Body of pancreas (tissue), 4 donors: ENCODE results near the gene NRP2. TPM values are rescaled to one million over a fixed set of nuclear protein-coding genes. Genes with fewer than 3 reads are reported as not detected.

Experiments
- ATAC-seq: fragments of 150-250 bp; one replicate; pipeline ENCODE4 v1.9.1; 2016
- DNase-seq, 4 donors: peaks; one replicate each; pipeline ENCODE4 v3.0.0-alpha.2; 2019
- H3K27ac ChIP-seq, 4 donors: fragments of 200-600 bp; sonication (generic); 1 replicate in 3 of 4; 2 replicates in 1 of 4; pipeline versions ENCODE4 v1.5.1 to v1.6.1; 2016 to 2019; ENCODE audit warnings: mild to moderate bottlenecking in 1 of 4, mixed read lengths in 1 of 4, moderate library complexity in 1 of 4
- H3K27me3 ChIP-seq, 2 donors: fragments of 200-600 bp; sonication (generic); one replicate each; pipeline ENCODE4 v1.6.0; 2016; ENCODE audit warnings: mild to moderate bottlenecking in 1 of 2
- H3K36me3 ChIP-seq, 2 donors: fragments of 200-600 bp; sonication (generic); replicated peaks in 1 of 2; 2 replicates each; pipeline ENCODE4 v1.5.1; 2016; ENCODE audit warnings: low read depth in 2 of 2; ENCODE audit not compliant: insufficient read depth in 1 of 2
- H3K4me1 ChIP-seq: fragments of 200-600 bp; sonication (generic); one replicate; pipeline ENCODE4 v1.6.0; 2016
- H3K4me3 ChIP-seq, 2 donors: fragments of 200-600 bp; sonication (generic); 1 replicate in 1 of 2; 2 replicates in 1 of 2; pipeline ENCODE4 v1.5.1; 2016 to 2019
- H3K9me3 ChIP-seq, 3 donors: fragments of 200-600 bp; sonication (generic); 1 replicate in 2 of 3; 2 replicates in 1 of 3; pipeline ENCODE4 v1.5.1; 2016
- POLR2A ChIP-seq, 3 donors: fragments of 450-650 bp; IDR thresholded peaks; one replicate each; pipeline ENCODE4 v1.6.1; 2016; ENCODE audit warnings: antibody characterized with exemption in 3 of 3, mild to moderate bottlenecking in 2 of 3
- WGBS, 2 donors: methylation state at CpG; one replicate each; pipeline ENCODE4 v1.1.5; 2017; 5-methylcytosine and 5-hydroxymethylcytosine counted together
- intact Hi-C: fragments of 100-400 bp; cut with DNase I; formaldehyde crosslinking; loops from one replicate; pipeline ENCODE4 v1.15.1; 2023
- total RNA-seq, 2 donors: library from RNA; depleted of rRNA; stranded (reverse); fragments of >200 nt; gene quantifications; one replicate each; pipeline ENCODE4 v1.1.0, GENCODE V29; 2016
- TF ChIP-seq, protein P1 (sequence below), 7 experiments: fragments of 450-650 bp in 4 of 7; fragments of 200-600 bp in 3 of 7; sonication (generic) in 3 of 7; IDR thresholded peaks; one replicate each; pipeline ENCODE4 v1.5.1; 2016 to 2019; ENCODE audit warnings: antibody characterized with exemption in 7 of 7

The NRP2 gene
- total RNA-seq, 2 donors from 2014 or later, result 5.7 to 7.6 TPM

DNA sequence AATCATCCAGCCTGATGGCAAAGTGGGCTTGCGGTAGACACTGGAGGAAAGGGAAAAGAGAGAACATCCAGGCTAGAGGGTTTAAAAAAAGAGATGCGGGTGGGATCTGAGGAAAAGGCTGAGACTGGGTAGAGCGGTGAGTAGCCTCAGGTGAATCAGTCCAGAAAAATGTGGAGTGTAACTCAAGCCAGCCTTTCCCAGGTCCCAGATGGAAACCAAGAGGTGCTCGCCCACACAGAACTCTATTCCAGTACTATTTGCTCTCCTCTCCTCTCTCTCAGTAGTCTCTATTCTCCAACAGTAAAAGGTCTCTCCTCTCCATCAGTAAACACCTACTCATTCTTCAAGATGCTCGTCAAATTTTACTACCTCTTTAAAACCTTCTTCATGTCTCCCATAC is 38.3 kb upstream of the NRP2 start:
- 85 to 89% methylated on average over 5 of the region's 5 CpGs for WGBS, 2 donors
- ATAC-seq, result no peak

DNA sequence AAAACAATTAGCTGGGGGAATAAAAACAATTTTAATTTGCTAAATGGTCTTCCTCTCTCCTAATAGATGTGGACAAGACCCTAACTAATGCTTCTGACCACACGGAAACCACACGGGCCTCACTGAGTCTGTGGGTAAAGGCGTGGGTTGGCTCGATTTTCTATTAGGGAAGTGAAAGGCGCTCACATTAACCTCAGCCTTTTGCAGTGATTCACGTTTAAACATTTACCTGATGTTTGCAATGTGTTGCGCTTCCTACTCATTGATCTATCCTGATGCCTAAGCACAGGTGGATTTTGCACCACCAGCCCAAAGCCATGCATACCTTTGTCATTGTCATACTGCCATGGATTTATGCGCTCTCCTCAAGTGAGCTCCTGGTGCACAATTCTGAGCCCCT is 35.6 kb upstream of the NRP2 start:
- H3K36me3 ChIP-seq, result no peaks in the 10 kb centered on the region
- no peak overlapping the region for H3K4me3 ChIP-seq
- TF ChIP-seq, protein P1, sequence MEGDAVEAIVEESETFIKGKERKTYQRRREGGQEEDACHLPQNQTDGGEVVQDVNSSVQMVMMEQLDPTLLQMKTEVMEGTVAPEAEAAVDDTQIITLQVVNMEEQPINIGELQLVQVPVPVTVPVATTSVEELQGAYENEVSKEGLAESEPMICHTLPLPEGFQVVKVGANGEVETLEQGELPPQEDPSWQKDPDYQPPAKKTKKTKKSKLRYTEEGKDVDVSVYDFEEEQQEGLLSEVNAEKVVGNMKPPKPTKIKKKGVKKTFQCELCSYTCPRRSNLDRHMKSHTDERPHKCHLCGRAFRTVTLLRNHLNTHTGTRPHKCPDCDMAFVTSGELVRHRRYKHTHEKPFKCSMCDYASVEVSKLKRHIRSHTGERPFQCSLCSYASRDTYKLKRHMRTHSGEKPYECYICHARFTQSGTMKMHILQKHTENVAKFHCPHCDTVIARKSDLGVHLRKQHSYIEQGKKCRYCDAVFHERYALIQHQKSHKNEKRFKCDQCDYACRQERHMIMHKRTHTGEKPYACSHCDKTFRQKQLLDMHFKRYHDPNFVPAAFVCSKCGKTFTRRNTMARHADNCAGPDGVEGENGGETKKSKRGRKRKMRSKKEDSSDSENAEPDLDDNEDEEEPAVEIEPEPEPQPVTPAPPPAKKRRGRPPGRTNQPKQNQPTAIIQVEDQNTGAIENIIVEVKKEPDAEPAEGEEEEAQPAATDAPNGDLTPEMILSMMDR (IDR thresholded peaks at IDR 0.05), result no peak
- no peak for TF ChIP-seq POLR2A (IDR thresholded peaks at IDR 0.05)
- DNase-seq, result no peak
- intact Hi-C loops, result no loop called here
- no peaks in the 10 kb centered on the region for H3K4me1 ChIP-seq
- no peak for ATAC-seq
- no peak overlapping the region for H3K27ac ChIP-seq
- whole genome bisulfite sequencing, 2 donors, result 52 to 56% methylated on average over 8 of the region's 8 CpGs
- no peaks in the 10 kb centered on the region for H3K27me3 ChIP-seq
- no peaks in the 10 kb centered on the region for H3K9me3 ChIP-seq

More for the DNA sequence above, 38.3 kb upstream of the NRP2 start:
- H3K36me3 ChIP-seq, result no peaks in the 10 kb centered on the region
- no peak overlapping the region for H3K4me3 ChIP-seq
- DNase-seq, result no peak
- no peaks in the 10 kb centered on the region for H3K4me1 ChIP-seq
- H3K27me3 ChIP-seq, result no peaks in the 10 kb centered on the region
- intact Hi-C loops, result no loop called here
- TF ChIP-seq, protein P1 (IDR thresholded peaks at IDR 0.05), result no peak
- no peak for TF ChIP-seq POLR2A (IDR thresholded peaks at IDR 0.05)
- no peak overlapping the region for H3K27ac ChIP-seq
- no peaks in the 10 kb centered on the region for H3K9me3 ChIP-seq

DNA sequence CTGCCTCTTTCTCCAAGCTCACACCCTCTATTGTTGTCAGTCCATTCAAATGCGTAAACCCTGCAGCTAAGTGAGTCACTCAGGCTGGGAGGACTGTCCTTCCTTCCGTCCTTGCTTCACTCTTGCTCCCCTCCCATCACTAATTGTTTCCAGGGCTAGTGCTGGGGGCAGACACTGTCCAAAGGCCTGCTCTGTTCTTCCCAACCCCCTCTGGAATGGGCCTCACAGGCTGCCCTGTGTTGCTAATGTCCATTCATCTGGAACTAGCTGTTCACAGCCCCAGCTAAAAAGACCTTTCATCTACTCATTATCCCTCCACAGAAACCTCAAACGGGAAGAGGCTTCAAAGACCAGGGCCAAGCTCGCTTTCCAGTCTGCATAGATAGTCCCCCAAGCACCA is 31.9 kb upstream of the NRP2 start:
- Histone ChIP-seq H3K9me3 (no peaks in the 10 kb centered on the region), H3K27me3 (no peaks in the 10 kb centered on the region), H3K4me1 (no peaks in the 10 kb centered on the region), H3K4me3 (no peak overlapping the region), H3K36me3 (no peaks in the 10 kb centered on the region), H3K27ac (no peak overlapping the region)
- intact Hi-C loops, result no loop called here
- no peak for ATAC-seq
- 60 to 62% methylated on average over 4 of the region's 4 CpGs for WGBS, 2 donors
- DNase-seq, result no peak
- TF ChIP-seq, protein P1 (IDR thresholded peaks at IDR 0.05), result no peak
- no peak for TF ChIP-seq POLR2A (IDR thresholded peaks at IDR 0.05)

GRCh38 chr2:205650931-205651330 is 31.4 kb upstream of the NRP2 start:
- Histone ChIP-seq H3K27ac (no peak overlapping the region), H3K4me3 (no peak overlapping the region), H3K9me3 (no peaks in the 10 kb centered on the region), H3K36me3 (no peaks in the 10 kb centered on the region), H3K4me1 (no peaks in the 10 kb centered on the region), H3K27me3 (no peaks in the 10 kb centered on the region)
- no peak for DNase-seq
- intact Hi-C loops, result no loop called here
- TF ChIP-seq, protein P1 (IDR thresholded peaks at IDR 0.05), result no peak
- TF ChIP-seq POLR2A (IDR thresholded peaks at IDR 0.05), result no peak
- ATAC-seq, result no peak
- 96 to 98% methylated on average over 7 of the region's 7 CpGs for WGBS, 2 donors

GRCh38 chr2:205651719-205652118 is 30.6 kb upstream of the NRP2 start:
- Histone ChIP-seq H3K27ac (no peak overlapping the region), H3K4me1 (no peaks in the 10 kb centered on the region), H3K4me3 (no peak overlapping the region), H3K36me3 (no peaks in the 10 kb centered on the region), H3K27me3 (no peaks in the 10 kb centered on the region), H3K9me3 (no peaks in the 10 kb centered on the region)
- TF ChIP-seq POLR2A (IDR thresholded peaks at IDR 0.05), result no peak
- TF ChIP-seq, protein P1 (IDR thresholded peaks at IDR 0.05), result no peak
- DNase-seq (no peak), ATAC-seq (no peak)
- intact Hi-C loops, result no loop called here
- 0% methylated on average over 1 of the region's 1 CpG for WGBS, 2 donors
